Psoas muscle (tissue), 8 donors: Measurements from ENCODE around the gene RPL38. TPM values are rescaled to one million over a fixed set of nuclear protein-coding genes. Genes with fewer than 3 reads are reported as not detected.

Source experiments
- ATAC-seq, 4 donors: fragments of 200-7000 bp; cut with Tn5 transposase; one replicate each; pipeline ENCODE4 v1.9.1; 2020; ENCODE audit warnings: moderate library complexity in 3 of 4, mild to moderate bottlenecking in 2 of 4
- DNase-seq, 2 donors: peaks; one replicate each; pipeline ENCODE4 v3.0.0-alpha.2; 2020
- H3K27ac ChIP-seq: fragments of 200-600 bp; one replicate; pipeline ENCODE4 v1.8.0; 2022
- H3K27me3 ChIP-seq, 3 donors: fragments of 200-600 bp in 1 of 3; one replicate each; pipeline versions ENCODE4 v1.6.1 to v1.8.0; 2013 to 2022; ENCODE audit warnings: low read length in 2 of 3, mild to moderate bottlenecking in 2 of 3, moderate library complexity in 1 of 3; ENCODE audit not compliant: insufficient read depth in 3 of 3
- H3K36me3 ChIP-seq, 2 donors: fragments of 200-600 bp in 1 of 2; one replicate each; pipeline versions ENCODE4 v1.6.1 to v1.8.0; 2013 to 2022; ENCODE audit warnings: low read depth in 1 of 2, mild to moderate bottlenecking in 1 of 2, moderate library complexity in 1 of 2; ENCODE audit not compliant: insufficient read depth in 1 of 2
- H3K4me1 ChIP-seq: fragments of 200-600 bp; one replicate; pipeline ENCODE4 v1.8.0; 2022
- H3K4me3 ChIP-seq: fragments of 200-600 bp; one replicate; pipeline ENCODE4 v1.8.0; 2022; ENCODE audit warnings: mild to moderate bottlenecking
- H3K9me3 ChIP-seq: fragments of 200-600 bp; one replicate; pipeline ENCODE4 v1.8.0; 2022
- WGBS, 3 donors: extraction: QIAGEN DNeasy Blood & Tissue Kit; methylation state at CpG; one replicate each; pipeline versions ENCODE4 v1.1.6 to v1.1.7; 2013; 5-methylcytosine and 5-hydroxymethylcytosine counted together
- intact Hi-C, 2 donors: fragments of 100-400 bp; cut with DNase I; formaldehyde crosslinking; loops; one replicate each; pipeline versions ENCODE4 v1.11.0 to v1.14.2; 2022
- long read RNA-seq, 2 donors: library from polyadenylated mRNA; unstranded; transcript quantifications; one replicate each; pipeline ENCODE4 v2.0.0, GENCODE V29; 2021
- polyA plus RNA-seq, 3 donors: library from polyadenylated mRNA; stranded (reverse); fragments of 200-250 nt; gene quantifications; one replicate each; pipeline ENCODE4 v1.2.3, GENCODE V29; 2013
- total RNA-seq, 4 donors: library from RNA; stranded (reverse); fragmentation: NEBNext Ultra II Directional in 2 of 4; extraction: Animal tissue kit (Norgen Biotek cat#: 25700) in 2 of 4; gene quantifications; one replicate each; pipeline versions ENCODE4 v1.2.1 to v1.2.4, GENCODE V29; 2021 to 2023
- TF ChIP-seq, protein P1 (sequence below): fragments of 200-600 bp; IDR thresholded peaks from one replicate; pipeline ENCODE4 v1.8.0; 2022; ENCODE audit warnings: antibody characterized with exemption
- donor health status: healthy with polysubstance abuse.
- donor health status: DM: no; HTN: no; CAD: no; lungs with moderate emphysema.
- donor health status: Bipolar disorder and iron deficiency.
- donor health status: healthy.
- donor health status: DM: yes; HTN: yes; CAD: no.
- donor health status: DM: no; HTN: no; CAD: no.
- donor health status: DM: no; HTN: no; CAD: no.
- donor health status: DM: yes; HTN: yes; CAD: no.

RPL38 gene
- 1,000 to 10,000 TPM; 1,032 to 1,360 (median 1,076) TPM for total RNA-seq
- polyA plus RNA-seq: 1,000 to 10,000 TPM; 1,779 to 1,956 (median 1,791) TPM
- long read RNA-seq, donor 1, transcript RPL38-201 (5 exons, 1,170 nt): major isoform, 155 of 199 reads
- long read RNA-seq, donor 1, transcript RPL38-202 (5 exons, 431 nt): minor isoform, 38 of 199 reads
- long read RNA-seq, donor 1, partial matches to known transcripts: 3 of 199 reads
- long read RNA-seq, donor 1, other reads (novel, unspliced or antisense): 0 of 199 reads
- long read RNA-seq, donor 2, transcript RPL38-202 (5 exons, 431 nt): minor isoform, 25 of 183 reads
- long read RNA-seq, donor 2, transcript RPL38-201 (5 exons, 1,170 nt): major isoform, 156 of 183 reads
- long read RNA-seq, donor 2, partial matches to known transcripts: 0 of 183 reads
- long read RNA-seq, donor 2, other reads (novel, unspliced or antisense): 0 of 183 reads

DNA sequence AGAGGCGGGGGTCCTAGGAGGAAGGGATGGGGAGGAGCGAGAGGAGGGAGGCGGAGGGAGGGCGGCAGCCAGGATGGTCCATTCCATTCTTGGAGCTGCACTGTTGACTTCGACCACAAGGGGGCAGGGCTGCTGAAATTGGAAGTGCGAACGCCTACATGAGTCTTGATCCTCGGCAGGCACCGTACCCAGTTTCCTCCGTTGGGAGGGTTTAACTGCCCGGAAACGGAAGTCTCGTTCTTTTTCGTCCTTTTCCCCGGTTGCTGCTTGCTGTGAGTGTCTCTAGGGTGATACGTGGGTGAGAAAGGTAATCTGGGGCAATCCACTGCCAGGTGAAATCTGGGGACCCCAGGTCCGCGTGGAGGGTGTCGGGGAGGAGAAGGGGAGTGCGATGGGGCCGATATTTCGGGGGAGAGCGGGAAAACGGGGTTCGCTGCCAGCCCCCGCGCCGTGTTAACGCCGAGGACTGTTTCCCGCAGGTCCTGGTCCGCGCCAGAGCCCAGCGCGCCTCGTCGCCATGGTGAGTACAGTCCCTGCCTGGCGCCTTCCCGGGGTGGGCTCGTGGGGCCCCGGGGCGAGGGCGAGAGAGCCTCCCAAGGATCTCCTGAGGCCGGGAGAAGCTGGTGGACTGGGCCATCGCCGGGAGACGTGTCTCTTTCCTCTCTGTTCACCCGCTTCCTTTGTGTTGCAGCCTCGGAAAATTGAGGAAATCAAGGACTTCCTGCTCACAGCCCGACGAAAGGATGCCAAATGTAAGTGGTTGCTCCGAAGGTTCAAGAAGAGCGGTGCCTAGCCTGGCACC is at the start of gene RPL38:
RPL38 (plus strand) TSS at position 240 of the 802 bp plus-strand sequence; CDS start at position 518, 278 bp downstream.
- no peaks in the 10 kb centered on the region for H3K27me3 ChIP-seq
- H3K9me3 ChIP-seq: no peaks in the 10 kb centered on the region
- DNase-seq: peak; percentile 95 to 97
- TF ChIP-seq, protein P1, sequence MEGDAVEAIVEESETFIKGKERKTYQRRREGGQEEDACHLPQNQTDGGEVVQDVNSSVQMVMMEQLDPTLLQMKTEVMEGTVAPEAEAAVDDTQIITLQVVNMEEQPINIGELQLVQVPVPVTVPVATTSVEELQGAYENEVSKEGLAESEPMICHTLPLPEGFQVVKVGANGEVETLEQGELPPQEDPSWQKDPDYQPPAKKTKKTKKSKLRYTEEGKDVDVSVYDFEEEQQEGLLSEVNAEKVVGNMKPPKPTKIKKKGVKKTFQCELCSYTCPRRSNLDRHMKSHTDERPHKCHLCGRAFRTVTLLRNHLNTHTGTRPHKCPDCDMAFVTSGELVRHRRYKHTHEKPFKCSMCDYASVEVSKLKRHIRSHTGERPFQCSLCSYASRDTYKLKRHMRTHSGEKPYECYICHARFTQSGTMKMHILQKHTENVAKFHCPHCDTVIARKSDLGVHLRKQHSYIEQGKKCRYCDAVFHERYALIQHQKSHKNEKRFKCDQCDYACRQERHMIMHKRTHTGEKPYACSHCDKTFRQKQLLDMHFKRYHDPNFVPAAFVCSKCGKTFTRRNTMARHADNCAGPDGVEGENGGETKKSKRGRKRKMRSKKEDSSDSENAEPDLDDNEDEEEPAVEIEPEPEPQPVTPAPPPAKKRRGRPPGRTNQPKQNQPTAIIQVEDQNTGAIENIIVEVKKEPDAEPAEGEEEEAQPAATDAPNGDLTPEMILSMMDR: peak; percentile 93
- ATAC-seq: peak; percentile 85 to 91 (median 88)
- peaks cover 42% of the 10 kb centered on the region for H3K4me1 ChIP-seq
- H3K4me3 ChIP-seq: peak within 1 kb of the TSS; percentile 95
- 0 to 1% (median 0%) methylated on average over 52 to 53 of the region's 53 CpGs for WGBS, 3 donors
- intact Hi-C loops: no loop called here
- peak within 1 kb of the TSS; percentile 93 for H3K27ac ChIP-seq
- H3K36me3 ChIP-seq: peaks cover 4 to 43% of the 10 kb centered on the region in 2 donors

DNA sequence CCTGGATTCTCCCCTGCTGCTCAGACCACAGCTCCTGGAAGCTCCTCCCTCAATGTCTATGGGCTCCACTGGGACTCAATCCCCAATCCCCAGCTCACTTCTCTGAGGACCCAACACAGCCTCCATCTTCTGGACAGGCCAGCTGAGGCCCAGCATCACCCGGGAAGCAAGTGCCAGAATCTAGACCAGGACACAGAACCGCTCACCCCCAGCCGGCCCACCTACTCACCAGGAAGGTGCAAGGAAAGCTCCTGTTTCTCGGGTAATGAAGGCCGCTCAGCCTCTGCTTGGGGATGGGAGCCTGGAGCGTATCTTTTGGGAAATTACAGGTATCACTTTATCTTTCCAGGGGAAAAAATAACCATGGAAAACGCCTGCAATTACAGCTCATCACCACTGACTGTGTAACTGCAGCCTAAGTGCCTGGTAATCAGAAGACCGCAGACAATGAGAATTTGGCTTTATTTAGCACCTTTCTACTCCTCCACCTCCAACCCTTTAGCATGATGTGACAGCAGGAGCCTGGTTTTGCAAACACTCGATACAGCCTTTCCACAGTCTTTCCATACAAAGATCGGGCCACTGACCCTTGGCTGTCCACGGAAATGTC is 49.6 kb upstream of the RPL38 start:
- Histone ChIP-seq H3K36me3 (no peaks in the 10 kb centered on the region), H3K9me3 (no peaks in the 10 kb centered on the region), H3K27ac (no peak overlapping the region), H3K27me3 (peaks cover 0 to 3% (median 0%) of the 10 kb centered on the region in 3 donors), H3K4me3 (no peak overlapping the region), H3K4me1 (no peaks in the 10 kb centered on the region)
- WGBS, 3 donors: 80 to 86% (median 83%) methylated on average over 11 of the region's 11 CpGs
- intact Hi-C loops: no loop called here
- no peak for DNase-seq
- no peak for ATAC-seq
- TF ChIP-seq, protein P1: no peak

DNA sequence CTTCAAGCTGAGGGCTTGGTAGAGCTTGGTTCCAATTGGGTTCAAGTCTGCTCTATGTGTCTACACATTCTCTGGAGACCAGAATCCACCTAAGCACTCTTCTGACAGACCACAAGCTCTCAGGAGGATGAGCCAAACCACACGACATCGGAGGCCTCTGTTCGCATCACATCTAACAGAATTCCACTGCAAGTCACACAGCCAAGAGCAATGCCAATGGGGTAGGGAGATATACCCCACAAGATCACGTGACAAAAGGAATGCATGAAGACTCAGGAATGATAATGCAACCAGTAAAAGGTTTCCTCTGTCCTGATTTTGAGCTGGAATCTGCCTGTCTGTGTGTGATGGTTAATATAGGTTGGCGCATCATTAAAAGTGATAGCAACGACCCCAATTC is 46.6 kb upstream of the RPL38 start:
- H3K27me3 ChIP-seq: peaks cover 0 to 9% (median 4%) of the 10 kb centered on the region in 3 donors
- ATAC-seq (no peak), DNase-seq (no peak)
- H3K4me3 ChIP-seq: no peak overlapping the region
- 72 to 73% (median 73%) methylated on average over 6 of the region's 6 CpGs for WGBS, 3 donors
- TF ChIP-seq, protein P1: no peak
- no peaks in the 10 kb centered on the region for H3K9me3 ChIP-seq
- no peaks in the 10 kb centered on the region for H3K36me3 ChIP-seq
- no peaks in the 10 kb centered on the region for H3K4me1 ChIP-seq
- no peak overlapping the region for H3K27ac ChIP-seq
- intact Hi-C loops: no loop called here

DNA sequence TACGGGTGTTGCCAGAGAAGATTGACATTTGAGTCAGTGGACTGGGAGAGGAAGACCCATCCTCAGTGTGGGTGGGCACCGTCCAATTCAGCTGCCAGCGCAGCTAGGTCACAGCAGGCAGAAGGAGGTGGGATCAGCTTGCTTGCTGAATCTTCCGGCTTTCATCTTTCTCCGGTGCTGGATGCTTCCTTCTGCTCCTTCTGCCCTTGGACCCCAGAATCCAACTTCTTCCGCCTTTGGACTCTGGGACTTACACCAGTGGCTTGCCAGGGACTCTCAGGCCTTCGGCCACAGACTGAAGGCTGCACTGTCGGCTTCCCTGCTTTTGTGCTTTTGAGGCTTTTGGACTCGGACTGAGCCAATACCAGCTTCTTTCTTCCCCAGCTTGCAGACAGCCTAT is 46.1 kb upstream of the RPL38 start:
- WGBS, 3 donors: 73 to 82% (median 79%) methylated on average over 9 of the region's 9 CpGs

More for the DNA sequence above, 46.1 kb upstream of the RPL38 start:
- Histone ChIP-seq H3K4me1 (no peaks in the 10 kb centered on the region), H3K36me3 (no peaks in the 10 kb centered on the region), H3K27ac (no peak overlapping the region), H3K4me3 (no peak overlapping the region), H3K9me3 (no peaks in the 10 kb centered on the region), H3K27me3 (peaks cover 0 to 9% (median 4%) of the 10 kb centered on the region in 3 donors)
- intact Hi-C loops: no loop called here
- TF ChIP-seq, protein P1: no peak
- DNase-seq: no peak
- no peak for ATAC-seq
